A673 (cell line): ENCODE measurements around the gene LMTK3. TPM values are rescaled to one million over a fixed set of nuclear protein-coding genes. Genes with fewer than 3 reads are reported as not detected.

Source experiments
- BruUV-seq: library from RNA; stranded (reverse); fragments of 400-500 nt; replicated peaks from 2 replicates; lab custom pipeline; 2021; lab: Mats Ljungman, UMichigan
- CTCF ChIA-PET: fragments of 300-600 bp; sonication (Branson Sonifier 250); formaldehyde crosslinking; loops from one replicate; lab custom pipeline; 2022; ENCODE audit warnings: antibody characterized with exemption; lab: Charles Lee
- POLR2A ChIA-PET: fragments of 300-600 bp; sonication (Branson Sonifier 250); formaldehyde crosslinking; loops from one replicate; lab custom pipeline; 2022; ENCODE audit warnings: antibody characterized with exemption; ENCODE audit not compliant: low non-redundant PET; lab: Charles Lee
- DNase-seq: peaks from one replicate; pipeline ENCODE4 v3.0.0-alpha.2; 2015; ENCODE audit warnings: low spot score
- H3K27ac ChIP-seq: fragments of 200-600 bp; sonication (generic); 2 replicates; pipeline ENCODE4 v1.5.1; 2016; ENCODE audit warnings: mixed run types, low read depth, mild to moderate bottlenecking, mixed read lengths, antibody characterized with exemption, low read length; ENCODE audit not compliant: poor library complexity, severe bottlenecking
- H3K27me3 ChIP-seq: fragments of 200-600 bp; sonication (generic); replicated peaks from 2 replicates; pipeline ENCODE4 v1.6.1; 2017; ENCODE audit warnings: mixed run types, low read depth, mild to moderate bottlenecking, mixed read lengths, antibody characterized with exemption, low read length; ENCODE audit not compliant: insufficient read depth, poor library complexity
- H3K36me3 ChIP-seq: fragments of 200-600 bp; sonication (generic); 2 replicates; pipeline ENCODE4 v1.6.1; 2016; ENCODE audit warnings: mixed run types, mild to moderate bottlenecking, mixed read lengths, antibody characterized with exemption, low read length; ENCODE audit not compliant: insufficient read depth, poor library complexity, severe bottlenecking
- H3K4me1 ChIP-seq: fragments of 200-600 bp; sonication (generic); 2 replicates; pipeline ENCODE4 v1.6.1; 2017; ENCODE audit warnings: mixed run types, mild to moderate bottlenecking, mixed read lengths, antibody characterized with exemption, low read length; ENCODE audit not compliant: insufficient read depth, poor library complexity, severe bottlenecking
- H3K4me3 ChIP-seq: fragments of 200-600 bp; sonication (generic); 2 replicates; pipeline ENCODE4 v1.5.1; 2016; ENCODE audit warnings: low read depth, mixed run types, mild to moderate bottlenecking, mixed read lengths, low read length; ENCODE audit not compliant: poor library complexity, severe bottlenecking
- H3K9me3 ChIP-seq: fragments of 200-600 bp; sonication (generic); 2 replicates; pipeline ENCODE4 v1.6.1; 2016; ENCODE audit warnings: mixed run types, low read depth, mild to moderate bottlenecking, mixed read lengths, antibody characterized with exemption, low read length; ENCODE audit not compliant: poor library complexity, severe bottlenecking
- EZH2 ChIP-seq: fragments of 200-600 bp; sonication (generic); IDR thresholded peaks from 2 replicates; pipeline ENCODE4 v1.6.1; 2017; ENCODE audit warnings: borderline replicate concordance, low read depth, mild to moderate bottlenecking, mixed read lengths, antibody characterized with exemption, low read length; ENCODE audit not compliant: poor library complexity, severe bottlenecking
- intact Hi-C: fragments of 100-400 bp; cut with micrococcal nuclease; formaldehyde crosslinking; loops from one replicate; pipeline ENCODE4 v1.10.0; 2022; ENCODE audit not compliant: unreplicated experiment
- total RNA-seq: library from RNA; stranded (reverse); gene quantifications from 2 replicates; pipeline ENCODE4 v1.2.3, GENCODE V29; 2021
- TF ChIP-seq, protein P1 (sequence below): fragments of 300-800, 200-600 bp; sonication (generic); conservative IDR thresholded peaks from 2 replicates; pipeline ENCODE4 v1.5.1; 2017; ENCODE audit warnings: low read depth, mild to moderate bottlenecking, antibody characterized with exemption, low read length, moderate library complexity, mixed read lengths

LMTK3 gene
- total RNA-seq, 1 experiment from 2014 or later, result 0.52 TPM

DNA sequence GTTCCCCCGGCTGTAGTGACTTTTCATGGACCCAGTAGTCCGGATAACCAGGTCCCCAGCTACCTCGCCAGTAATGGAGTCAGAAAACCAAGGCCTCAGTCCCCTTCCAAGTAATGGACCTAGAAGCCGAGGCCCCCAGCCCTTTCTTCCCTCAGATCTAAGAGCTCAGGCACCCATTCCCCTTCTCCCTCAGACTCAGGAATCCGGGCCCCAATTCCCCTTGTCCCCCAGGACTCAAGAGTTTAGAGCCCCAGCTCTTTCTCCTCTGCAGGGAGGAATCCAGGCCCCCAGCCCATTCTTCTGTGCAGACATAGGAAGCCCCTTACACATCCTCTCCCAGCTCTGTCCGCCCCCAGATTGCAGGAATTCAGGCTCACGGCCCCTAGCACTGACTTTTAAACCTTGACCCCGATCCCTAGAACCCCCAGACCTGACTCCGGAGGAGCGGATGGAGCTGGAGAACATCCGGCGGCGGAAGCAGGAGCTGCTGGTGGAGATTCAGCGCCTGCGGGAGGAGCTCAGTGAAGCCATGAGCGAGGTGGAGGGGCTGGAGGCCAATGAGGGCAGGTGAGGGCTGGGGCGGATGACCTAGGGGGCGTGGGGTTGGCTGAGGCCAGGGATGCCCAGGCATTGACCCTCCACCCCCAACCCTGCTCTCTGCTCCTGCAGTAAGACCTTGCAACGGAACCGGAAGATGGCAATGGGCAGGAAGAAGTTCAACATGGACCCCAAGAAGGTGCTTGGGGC, 41.5 kb downstream of the LMTK3 start:
- H3K9me3 ChIP-seq, result no peaks in the 10 kb centered on the region
- ChIA-PET POLR2A (no interaction called here), CTCF (no interaction called here)
- H3K36me3 ChIP-seq, result peaks cover 52% of the 10 kb centered on the region
- BruUV-seq, result no TSS peak
- peak overlapping the region; percentile 99 for H3K27ac ChIP-seq
- TF ChIP-seq EZH2, result no peak
- TF ChIP-seq, protein P1, sequence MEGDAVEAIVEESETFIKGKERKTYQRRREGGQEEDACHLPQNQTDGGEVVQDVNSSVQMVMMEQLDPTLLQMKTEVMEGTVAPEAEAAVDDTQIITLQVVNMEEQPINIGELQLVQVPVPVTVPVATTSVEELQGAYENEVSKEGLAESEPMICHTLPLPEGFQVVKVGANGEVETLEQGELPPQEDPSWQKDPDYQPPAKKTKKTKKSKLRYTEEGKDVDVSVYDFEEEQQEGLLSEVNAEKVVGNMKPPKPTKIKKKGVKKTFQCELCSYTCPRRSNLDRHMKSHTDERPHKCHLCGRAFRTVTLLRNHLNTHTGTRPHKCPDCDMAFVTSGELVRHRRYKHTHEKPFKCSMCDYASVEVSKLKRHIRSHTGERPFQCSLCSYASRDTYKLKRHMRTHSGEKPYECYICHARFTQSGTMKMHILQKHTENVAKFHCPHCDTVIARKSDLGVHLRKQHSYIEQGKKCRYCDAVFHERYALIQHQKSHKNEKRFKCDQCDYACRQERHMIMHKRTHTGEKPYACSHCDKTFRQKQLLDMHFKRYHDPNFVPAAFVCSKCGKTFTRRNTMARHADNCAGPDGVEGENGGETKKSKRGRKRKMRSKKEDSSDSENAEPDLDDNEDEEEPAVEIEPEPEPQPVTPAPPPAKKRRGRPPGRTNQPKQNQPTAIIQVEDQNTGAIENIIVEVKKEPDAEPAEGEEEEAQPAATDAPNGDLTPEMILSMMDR, result no peak
- DNase-seq, result no peak
- intact Hi-C loops, result no loop called here
- no peaks in the 10 kb centered on the region for H3K27me3 ChIP-seq
- peaks cover 21% of the 10 kb centered on the region for H3K4me1 ChIP-seq
- H3K4me3 ChIP-seq, result peak overlapping the region; percentile 87

DNA sequence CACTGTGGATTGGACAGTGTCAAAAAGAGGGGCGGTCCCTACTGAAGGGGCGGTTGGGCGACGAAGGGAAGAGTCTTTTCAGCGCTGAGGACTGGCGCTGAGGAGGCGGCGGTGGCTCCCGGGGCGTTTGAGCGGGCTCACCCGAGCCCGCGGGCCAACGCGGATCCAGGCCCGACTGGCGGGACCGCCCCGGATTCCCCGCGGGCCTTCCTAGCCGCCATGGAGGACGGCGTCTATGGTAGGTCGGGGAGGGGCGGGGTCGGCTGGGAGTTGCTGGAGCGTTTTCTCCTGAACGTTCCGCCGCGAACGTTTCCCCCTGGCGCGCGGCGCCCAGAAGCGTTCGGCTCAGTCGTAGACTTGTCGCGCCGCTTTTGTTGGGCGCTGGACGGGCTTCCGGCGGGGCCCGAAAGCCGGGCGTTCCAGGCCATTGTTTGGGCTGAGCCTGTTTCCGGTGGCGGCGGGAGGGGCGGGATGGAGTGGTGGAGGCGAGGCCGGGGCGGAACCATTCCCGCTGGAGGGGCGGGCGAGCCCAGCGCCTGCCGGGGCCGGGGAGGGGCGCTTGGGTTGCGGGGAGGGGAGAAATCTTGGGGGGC, 42.2 kb downstream of the LMTK3 start, which contains the start of gene CYTH2:
TSS of gene CYTH2 (plus strand) at position 81 of the 593 bp plus-strand sequence. CDS start at position 220, 139 bp downstream.
- intact Hi-C loops, result no loop called here
- BruUV-seq, result no TSS peak
- H3K9me3 ChIP-seq, result no peaks in the 10 kb centered on the region
- ChIA-PET POLR2A (no interaction called here), CTCF (no interaction called here)
- no peaks in the 10 kb centered on the region for H3K27me3 ChIP-seq
- H3K27ac ChIP-seq, result peak within 1 kb of the TSS; percentile 99
- peak within 1 kb of the TSS; percentile 87 for H3K4me3 ChIP-seq
- H3K36me3 ChIP-seq, result peaks cover 47% of the 10 kb centered on the region
- DNase-seq, result peak; percentile 92
- TF ChIP-seq EZH2, result no peak
- TF ChIP-seq, protein P1, result no peak
- peaks cover 21% of the 10 kb centered on the region for H3K4me1 ChIP-seq

DNA sequence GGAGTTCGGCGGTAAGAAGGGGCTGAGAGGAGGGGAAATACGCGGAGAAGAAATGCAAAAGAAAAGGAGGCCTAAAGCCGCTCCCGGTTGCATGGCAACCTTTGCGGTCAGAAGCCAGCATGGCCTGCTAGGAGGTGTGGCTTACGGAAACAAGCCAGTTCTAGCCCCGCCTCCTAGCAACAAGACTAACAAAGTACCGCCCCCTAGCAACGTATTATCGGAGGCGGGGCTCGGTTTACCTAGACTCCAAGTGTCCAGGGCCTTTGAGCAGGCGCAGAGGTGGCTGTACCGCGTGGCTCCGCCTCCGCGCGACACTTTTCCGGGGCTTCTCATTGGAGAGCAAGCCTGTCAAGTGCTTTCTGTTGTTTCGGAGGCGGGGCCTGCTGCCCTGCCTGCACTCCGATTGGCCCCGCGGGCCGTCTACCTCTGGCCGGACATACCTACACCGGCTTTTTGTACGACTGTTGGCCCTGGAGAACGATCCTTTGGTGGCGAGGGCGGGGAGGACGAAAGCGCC, 42.8 kb downstream of the LMTK3 start:
- intact Hi-C loops, result no loop called here

More for the DNA sequence above, 42.8 kb downstream of the LMTK3 start:
- DNase-seq, result peak; percentile 100
- peak overlapping the region; percentile 99 for H3K27ac ChIP-seq
- no TSS peak for BruUV-seq
- TF ChIP-seq, protein P1, result no peak
- TF ChIP-seq EZH2, result no peak
- no peaks in the 10 kb centered on the region for H3K9me3 ChIP-seq
- peak overlapping the region; percentile 87 for H3K4me3 ChIP-seq
- no peaks in the 10 kb centered on the region for H3K27me3 ChIP-seq
- peaks cover 21% of the 10 kb centered on the region for H3K4me1 ChIP-seq
- peaks cover 46% of the 10 kb centered on the region for H3K36me3 ChIP-seq
- ChIA-PET CTCF (no interaction called here), POLR2A (no interaction called here)
